GM12878 (cell line): ENCODE data around the gene CDC37. TPM values are rescaled to one million over a fixed set of nuclear protein-coding genes. Genes with fewer than 3 reads are reported as not detected.

Experiments used
- ATAC-seq: fragments of 200-7000 bp; cut with Tn5 transposase; 3 replicates; pipeline ENCODE4 v1.9.1; 2020; ENCODE audit warnings: mild to moderate bottlenecking, moderate library complexity
- BruUV-seq: library from RNA; stranded (reverse); fragments of 400-500 nt; replicated peaks from 2 replicates; lab custom pipeline; 2021; lab: Mats Ljungman, UMichigan
- CTCF ChIA-PET: fragments of 300-600 bp; sonication (Branson Sonifier 250); formaldehyde crosslinking; extraction: SDS; loops from one replicate; lab custom pipeline; 2021; ENCODE audit warnings: inconsistent platforms; lab: Yijun Ruan, JAX
- POLR2A ChIA-PET: fragments of 350-600 bp; formaldehyde crosslinking; extraction: SDS; loops from one replicate; lab custom pipeline; 2021; ENCODE audit warnings: inconsistent platforms; lab: Charles Lee
- RAD21 ChIA-PET: fragments of 300-600 bp; sonication (Branson Sonifier 250); formaldehyde crosslinking; loops from one replicate; lab custom pipeline; 2023; ENCODE audit warnings: antibody characterized with exemption; ENCODE audit not compliant: unreplicated experiment; lab: Charles Lee
- SMC1A ChIA-PET: fragments of 300-600 bp; sonication (Branson Sonifier 250); formaldehyde crosslinking; loops from one replicate; lab custom pipeline; 2023; ENCODE audit not compliant: unreplicated experiment, uncharacterized antibody; lab: Charles Lee
- DNase-seq: peaks from one replicate; pipeline ENCODE4 v3.0.0-alpha.2; 2011; ENCODE audit warnings: low read depth, low spot score
- FAIRE-seq: peaks from 3 replicates; lab custom pipeline; 2011; peaks lifted over from hg19 to GRCh38; lab: Jason Lieb, UNC
- H2AFZ ChIP-seq: 2 replicates; pipeline ENCODE4 v1.6.0; 2011; ENCODE audit warnings: low read depth, low read length, control low read depth; ENCODE audit not compliant: control insufficient read depth
- H3K27ac ChIP-seq: 2 replicates; pipeline ENCODE4 v1.5.1; 2011; ENCODE audit warnings: control low read depth; ENCODE audit not compliant: control insufficient read depth, insufficient read depth
- H3K27me3 ChIP-seq, 2 experiments: replicated peaks in 1 of 2; 2 replicates each; pipeline versions ENCODE4 v1.6.0 to v1.6.1; 2011; ENCODE audit warnings: low read length in 1 of 2; ENCODE audit not compliant: control insufficient read depth in 2 of 2, insufficient read depth in 2 of 2
- H3K36me3 ChIP-seq, 2 experiments: 2 replicates each; pipeline ENCODE4 v1.5.1; 2011; ENCODE audit warnings: low read length in 1 of 2; ENCODE audit not compliant: control insufficient read depth in 2 of 2, insufficient read depth in 2 of 2
- H3K4me1 ChIP-seq: 2 replicates; pipeline ENCODE4 v1.6.1; 2011; ENCODE audit warnings: mild to moderate bottlenecking, low read length, moderate library complexity, mixed read lengths; ENCODE audit not compliant: control insufficient read depth, insufficient read depth
- H3K4me2 ChIP-seq: 2 replicates; pipeline ENCODE4 v1.6.0; 2011; ENCODE audit warnings: control low read depth; ENCODE audit not compliant: control insufficient read depth, insufficient read depth
- H3K4me3 ChIP-seq: fragments of 200-600 bp; sonication (generic); 2 replicates; pipeline ENCODE4 v1.5.1; 2016
- H3K79me2 ChIP-seq: 2 replicates; pipeline ENCODE4 v1.6.0; 2011; ENCODE audit warnings: low read length; ENCODE audit not compliant: control insufficient read depth, insufficient read depth
- H3K9ac ChIP-seq: 2 replicates; pipeline ENCODE4 v1.8.0; 2011; ENCODE audit warnings: low read length, control low read depth, mixed read lengths; ENCODE audit not compliant: control insufficient read depth, insufficient read depth
- H3K9me3 ChIP-seq: replicated peaks from 3 replicates; pipeline ENCODE4 v1.5.1; 2011; ENCODE audit warnings: mild to moderate bottlenecking, low read length; ENCODE audit not compliant: control insufficient read depth, insufficient read depth
- H4K20me1 ChIP-seq: 2 replicates; pipeline ENCODE4 v1.6.0; 2011; ENCODE audit not compliant: control insufficient read depth, insufficient read depth
- BCL11A ChIP-seq: IDR thresholded peaks from 2 replicates; pipeline ENCODE4 v1.6.1; 2011; ENCODE audit warnings: low read depth, low read length
- BCL3 ChIP-seq: IDR thresholded peaks from 2 replicates; pipeline ENCODE4 v1.6.1; 2011; ENCODE audit warnings: borderline replicate concordance, low read depth, mild to moderate bottlenecking, moderate library complexity, low read length; ENCODE audit not compliant: insufficient read depth, poor library complexity, severe bottlenecking
- BHLHE40 ChIP-seq, 2 experiments: fragments of 450-650 bp in 1 of 2; IDR thresholded peaks; 2 replicates each; pipeline ENCODE4 v1.6.1; 2011 to 2017; ENCODE audit warnings: low read depth in 2 of 2, borderline replicate concordance in 1 of 2, improper control_type of control experiment in 1 of 2, low read length in 1 of 2, mild to moderate bottlenecking in 1 of 2
- CEBPB ChIP-seq, 2 experiments: fragments of 150-350 bp in 1 of 2; IDR thresholded peaks; 2 replicates each; pipeline ENCODE4 v1.6.1; 2012 to 2014; ENCODE audit warnings: low read depth in 2 of 2, low read length in 2 of 2, borderline replicate concordance in 1 of 2, inconsistent platforms in 1 of 2
- CHD4 ChIP-seq: fragments of 200-600 bp; sonication (generic); IDR thresholded peaks from 2 replicates; pipeline ENCODE4 v1.6.1; 2016; ENCODE audit warnings: mild to moderate bottlenecking
- EED ChIP-seq: sonication (generic); IDR thresholded peaks from 2 replicates; pipeline ENCODE4 v1.6.1; 2016; ENCODE audit warnings: antibody characterized with exemption, low read depth
- IKZF2 ChIP-seq, 2 experiments: fragments of 450-650 bp; IDR thresholded peaks; 2 replicates each; pipeline ENCODE4 v1.6.1; 2017; ENCODE audit warnings: mild to moderate bottlenecking in 2 of 2, moderate library complexity in 2 of 2
- MEF2B ChIP-seq: fragments of 450-650 bp; IDR thresholded peaks from 2 replicates; pipeline ENCODE4 v1.6.1; 2018; ENCODE audit warnings: mild to moderate bottlenecking, moderate library complexity; ENCODE audit not compliant: partially characterized antibody, poor library complexity, severe bottlenecking
- NBN ChIP-seq: fragments of 450-650 bp; IDR thresholded peaks from 2 replicates; pipeline ENCODE4 v1.6.1; 2016
- NR2F1 ChIP-seq: fragments of 450-650 bp; conservative IDR thresholded peaks from 2 replicates; pipeline ENCODE4 v1.6.1; 2017; ENCODE audit warnings: mild to moderate bottlenecking
- POLR2AphosphoS5 ChIP-seq: IDR thresholded peaks from 2 replicates; pipeline ENCODE4 v1.6.1; 2011; ENCODE audit warnings: mild to moderate bottlenecking, low read length, inconsistent platforms
- RAD21 ChIP-seq: IDR thresholded peaks from 2 replicates; pipeline ENCODE4 v1.6.1; 2011; ENCODE audit warnings: mild to moderate bottlenecking, low read depth, low read length, moderate library complexity; ENCODE audit not compliant: insufficient read depth
- RBBP5 ChIP-seq: fragments of 200-600 bp; sonication (generic); conservative IDR thresholded peaks from 2 replicates; pipeline ENCODE4 v1.6.1; 2016
- SMC3 ChIP-seq: IDR thresholded peaks from 2 replicates; pipeline ENCODE4 v1.6.1; 2011; ENCODE audit warnings: low read length, improper control_type of control experiment, borderline replicate concordance
- TCF12 ChIP-seq: IDR thresholded peaks from 2 replicates; pipeline ENCODE4 v1.6.1; 2011; ENCODE audit warnings: low read depth, mild to moderate bottlenecking, low read length
- YY1 ChIP-seq: IDR thresholded peaks from 2 replicates; pipeline ENCODE4 v1.6.1; 2011; ENCODE audit warnings: low read depth, mild to moderate bottlenecking, low read length
- WGBS: methylation state at CpG from one replicate; pipeline ENCODE4 v1.1.6; 2016; ENCODE audit warnings: low lambda C conversion rate; ENCODE audit not compliant: insufficient replicate concordance, insufficient coverage; ENCODE audit errors: missing lambda C conversion rate; 5-methylcytosine and 5-hydroxymethylcytosine counted together
- in situ Hi-C: fragments of 300-500 bp; cut with MboI; formaldehyde crosslinking; loops from 9 replicates; pipeline ENCODE4 v1.14.3; 2018; ENCODE audit warnings: mixed read lengths
- intact Hi-C: fragments of 100-400 bp; cut with micrococcal nuclease; formaldehyde crosslinking; loops from one replicate; pipeline ENCODE4 v1.14.2; 2022; ENCODE audit not compliant: unreplicated experiment
- polyA plus RNA-seq, 11 experiments: library from polyadenylated mRNA; depleted of rRNA in 4 of 11; unstranded in 6 of 11; stranded (reverse) in 5 of 11; fragments of >200 nt; fragmentation: Nextera tagmentation in 4 of 11; fragmentation: Illumina TruSeq in 1 of 11; extraction: Ambion mirVana in 4 of 11; extraction: Trizol in 1 of 11; gene quantifications; 1 replicate in 1 of 11; 2 replicates in 10 of 11; pipeline versions ENCODE4 v1.2.1 to v1.2.3, GENCODE V29; 2011 to 2016; ENCODE audit warnings: inconsistent platforms in 2 of 11, missing spikeins in 2 of 11, low read depth in 1 of 11
- total RNA-seq, 4 experiments: library from RNA; depleted of rRNA in 3 of 4; stranded (reverse); fragments of >200 nt in 3 of 4; fragmentation: Illumina TruSeq in 1 of 4; extraction: Trizol in 1 of 4; gene quantifications; 2 replicates each; pipeline versions ENCODE4 v1.2.1 to v1.2.3, GENCODE V29; 2013 to 2021
- TF ChIP-seq, protein P1 (sequence below): fragments of 150-350 bp; IDR thresholded peaks from 2 replicates; pipeline ENCODE4 v1.6.1; 2016; ENCODE audit warnings: low read depth, low read length
- TF ChIP-seq, protein P2 (sequence below): IDR thresholded peaks from 2 replicates; pipeline ENCODE4 v1.6.1; 2012; ENCODE audit warnings: low read length, inconsistent platforms

Gene CDC37
- total and polyA plus RNA-seq, 10 of the 15 experiments (the other 5 are each of a cell fraction or from before 2014, with no cell fraction given), result 4.7 to 265 (median 176) TPM

DNA sequence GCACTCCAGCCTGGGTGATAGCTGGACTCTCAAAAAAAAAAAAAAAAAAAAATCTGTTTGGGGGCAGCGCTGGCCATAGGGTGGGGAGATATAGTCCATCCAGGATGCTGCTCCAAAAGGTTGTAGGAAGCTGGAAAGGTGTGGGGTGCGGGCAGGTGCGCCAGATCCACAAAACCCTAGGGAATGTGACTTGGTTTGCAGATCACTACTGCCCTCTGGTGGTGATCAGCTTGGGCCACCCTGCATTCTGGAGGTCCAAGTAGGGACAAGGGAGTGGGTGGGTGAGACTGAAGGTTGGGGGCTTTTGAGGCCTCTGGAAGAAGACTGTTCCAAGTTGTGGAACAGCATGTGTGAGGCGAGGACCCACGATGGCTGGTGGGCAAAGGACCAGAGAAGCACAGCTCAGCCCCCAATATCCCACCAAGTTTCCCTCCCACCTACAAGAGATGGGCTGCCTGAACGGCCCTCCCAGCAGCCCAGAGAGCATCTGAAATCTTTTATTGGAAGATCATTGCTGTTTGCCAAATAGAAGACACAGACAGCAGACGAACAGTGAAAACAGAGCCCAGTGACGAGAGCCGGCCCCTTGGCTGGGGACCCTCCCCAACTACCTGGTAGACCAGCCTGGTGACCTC lies 12.6 kb downstream of the CDC37 start:
- Histone ChIP-seq H3K4me2 (no peak overlapping the region), H3K9me3 (no peaks in the 10 kb centered on the region), H4K20me1 (no peaks in the 10 kb centered on the region), H3K27me3 (no peaks in the 10 kb centered on the region), H2AFZ (no peak overlapping the region), H3K36me3 (peaks cover 5 to 23% of the 10 kb centered on the region in 2 experiments; a peak in 3 of 4 replicates), H3K27ac (no peak overlapping the region), H3K4me1 (peaks cover 10% of the 10 kb centered on the region), H3K79me2 (no peaks in the 10 kb centered on the region), H3K4me3 (no peak overlapping the region), H3K9ac (no peak overlapping the region)
- FAIRE-seq, result peak; percentile 82
- in situ Hi-C loops, result no loop called here
- intact Hi-C loops, result no loop called here
- SMC1A ChIA-PET, result interaction anchor here (0.6 to 3.2 kb wide), 12 partner anchors 10 to 457 kb away, joined by 3 to 35 read pairs (median 4); partner anchors contain the start of genes ICAM1 and TYK2
- DNase-seq, result no peak
- 44% methylated on average over 9 of the region's 9 CpGs for WGBS
- POLR2A ChIA-PET, result interaction anchor here (0.6 to 1.2 kb wide), 5 partner anchors 9 to 471 kb away, joined by 3 to 4 read pairs (median 3); partner anchors contain the start of gene ICAM1
- no TSS peak for BruUV-seq
- peak; percentile 56 for ATAC-seq
- CTCF ChIA-PET, result interaction anchor here (0.6 to 4.9 kb wide), 27 partner anchors 10 to 458 kb away, joined by 3 to 89 read pairs (median 4); partner anchors contain the start of genes CDC37, ICAM1, ICAM4 and ICAM5
- RAD21 ChIA-PET, result interaction anchor here (0.6 to 4.1 kb wide), 6 partner anchors 10 to 460 kb away, joined by 3 to 49 read pairs (median 6); partner anchors contain the start of genes ICAM1 and TYK2
- TF ChIP-seq YY1 (peak; percentile 43; the same call in 1 of the 2 replicates), POLR2AphosphoS5 (0 out of 2 replicates have a peak, but pooled peaks have one; percentile 43), TCF12 (0 out of 2 replicates have a peak, but pooled peaks have one; percentile 18), NBN (peak; percentile 68), CHD4 (no peak), EED (peak; percentile 60), IKZF2 (IDR thresholded peaks at IDR 0.05) (peak; percentile 57 to 64), SMC3 (peak; percentile 90), MEF2B (peak; percentile 90), BHLHE40 (IDR thresholded peaks at IDR 0.05; ENCODE audit: borderline replicate concordance in 1 of 2, low read depth in 2 of 2, low read length in 1 of 2) (0 out of 4 replicates have a peak, but pooled peaks of 1 of the 2 experiments have one; percentile 31), RAD21 (peak; percentile 80), BCL11A (no peak), BCL3 (no peak), NR2F1 (no peak), RBBP5 (no peak), CEBPB (IDR thresholded peaks at IDR 0.05; ENCODE audit: borderline replicate concordance in 1 of 2, low read depth in 2 of 2, low read length in 2 of 2) (no peak)
- TF ChIP-seq, protein P1, sequence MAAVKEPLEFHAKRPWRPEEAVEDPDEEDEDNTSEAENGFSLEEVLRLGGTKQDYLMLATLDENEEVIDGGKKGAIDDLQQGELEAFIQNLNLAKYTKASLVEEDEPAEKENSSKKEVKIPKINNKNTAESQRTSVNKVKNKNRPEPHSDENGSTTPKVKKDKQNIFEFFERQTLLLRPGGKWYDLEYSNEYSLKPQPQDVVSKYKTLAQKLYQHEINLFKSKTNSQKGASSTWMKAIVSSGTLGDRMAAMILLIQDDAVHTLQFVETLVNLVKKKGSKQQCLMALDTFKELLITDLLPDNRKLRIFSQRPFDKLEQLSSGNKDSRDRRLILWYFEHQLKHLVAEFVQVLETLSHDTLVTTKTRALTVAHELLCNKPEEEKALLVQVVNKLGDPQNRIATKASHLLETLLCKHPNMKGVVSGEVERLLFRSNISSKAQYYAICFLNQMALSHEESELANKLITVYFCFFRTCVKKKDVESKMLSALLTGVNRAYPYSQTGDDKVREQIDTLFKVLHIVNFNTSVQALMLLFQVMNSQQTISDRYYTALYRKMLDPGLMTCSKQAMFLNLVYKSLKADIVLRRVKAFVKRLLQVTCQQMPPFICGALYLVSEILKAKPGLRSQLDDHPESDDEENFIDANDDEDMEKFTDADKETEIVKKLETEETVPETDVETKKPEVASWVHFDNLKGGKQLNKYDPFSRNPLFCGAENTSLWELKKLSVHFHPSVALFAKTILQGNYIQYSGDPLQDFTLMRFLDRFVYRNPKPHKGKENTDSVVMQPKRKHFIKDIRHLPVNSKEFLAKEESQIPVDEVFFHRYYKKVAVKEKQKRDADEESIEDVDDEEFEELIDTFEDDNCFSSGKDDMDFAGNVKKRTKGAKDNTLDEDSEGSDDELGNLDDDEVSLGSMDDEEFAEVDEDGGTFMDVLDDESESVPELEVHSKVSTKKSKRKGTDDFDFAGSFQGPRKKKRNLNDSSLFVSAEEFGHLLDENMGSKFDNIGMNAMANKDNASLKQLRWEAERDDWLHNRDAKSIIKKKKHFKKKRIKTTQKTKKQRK, result no peak
- TF ChIP-seq, protein P2, sequence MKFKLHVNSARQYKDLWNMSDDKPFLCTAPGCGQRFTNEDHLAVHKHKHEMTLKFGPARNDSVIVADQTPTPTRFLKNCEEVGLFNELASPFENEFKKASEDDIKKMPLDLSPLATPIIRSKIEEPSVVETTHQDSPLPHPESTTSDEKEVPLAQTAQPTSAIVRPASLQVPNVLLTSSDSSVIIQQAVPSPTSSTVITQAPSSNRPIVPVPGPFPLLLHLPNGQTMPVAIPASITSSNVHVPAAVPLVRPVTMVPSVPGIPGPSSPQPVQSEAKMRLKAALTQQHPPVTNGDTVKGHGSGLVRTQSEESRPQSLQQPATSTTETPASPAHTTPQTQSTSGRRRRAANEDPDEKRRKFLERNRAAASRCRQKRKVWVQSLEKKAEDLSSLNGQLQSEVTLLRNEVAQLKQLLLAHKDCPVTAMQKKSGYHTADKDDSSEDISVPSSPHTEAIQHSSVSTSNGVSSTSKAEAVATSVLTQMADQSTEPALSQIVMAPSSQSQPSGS, result no peak
